Tibial artery (tissue), 4 donors: ENCODE data around the gene F12.

Source experiments
- DNase-seq, 2 donors: peaks; one replicate each; pipeline ENCODE4 v3.0.0-alpha.2; 2019
- H3K27ac ChIP-seq, 2 donors: fragments of 200-600 bp; sonication (generic) in 1 of 2; 1 replicate in 1 of 2; 2 replicates in 1 of 2; pipeline ENCODE4 v1.5.1; 2018 to 2019; ENCODE audit warnings: mild to moderate bottlenecking in 1 of 2
- H3K27me3 ChIP-seq, 2 donors: fragments of 200-600 bp; sonication (generic) in 1 of 2; one replicate each; pipeline versions ENCODE4 v1.5.1 to v1.6.0; 2016 to 2019
- H3K36me3 ChIP-seq, 3 donors: fragments of 200-600 bp; sonication (generic) in 2 of 3; one replicate each; pipeline ENCODE4 v1.5.1; 2016 to 2019; ENCODE audit warnings: mild to moderate bottlenecking in 2 of 3
- H3K4me1 ChIP-seq, 4 donors: fragments of 200-600 bp; sonication (generic) in 2 of 4; 1 replicate in 3 of 4; 2 replicates in 1 of 4; pipeline ENCODE4 v1.5.1; 2016 to 2019
- H3K4me3 ChIP-seq, 2 donors: fragments of 200-600 bp; sonication (generic) in 1 of 2; 1 replicate in 1 of 2; 2 replicates in 1 of 2; pipeline ENCODE4 v1.5.1; 2018 to 2019; ENCODE audit warnings: mild to moderate bottlenecking in 2 of 2
- H3K9me3 ChIP-seq, 3 donors: fragments of 200-600 bp; sonication (generic) in 1 of 3; one replicate each; pipeline ENCODE4 v1.5.1; 2016 to 2019
- intact Hi-C: fragments of 100-400 bp; cut with DNase I; formaldehyde crosslinking; loops from one replicate; pipeline ENCODE4 v1.15.0; 2023; ENCODE audit warnings: low total_unique reads
- TF ChIP-seq, protein P1 (sequence below), 2 experiments: fragments of 200-600 bp in 1 of 2; fragments of 450-650 bp in 1 of 2; IDR thresholded peaks; one replicate each; pipeline ENCODE4 v1.5.1; 2017 to 2019; ENCODE audit warnings: antibody characterized with exemption in 2 of 2, mild to moderate bottlenecking in 1 of 2, moderate library complexity in 1 of 2

The F12 gene

DNA sequence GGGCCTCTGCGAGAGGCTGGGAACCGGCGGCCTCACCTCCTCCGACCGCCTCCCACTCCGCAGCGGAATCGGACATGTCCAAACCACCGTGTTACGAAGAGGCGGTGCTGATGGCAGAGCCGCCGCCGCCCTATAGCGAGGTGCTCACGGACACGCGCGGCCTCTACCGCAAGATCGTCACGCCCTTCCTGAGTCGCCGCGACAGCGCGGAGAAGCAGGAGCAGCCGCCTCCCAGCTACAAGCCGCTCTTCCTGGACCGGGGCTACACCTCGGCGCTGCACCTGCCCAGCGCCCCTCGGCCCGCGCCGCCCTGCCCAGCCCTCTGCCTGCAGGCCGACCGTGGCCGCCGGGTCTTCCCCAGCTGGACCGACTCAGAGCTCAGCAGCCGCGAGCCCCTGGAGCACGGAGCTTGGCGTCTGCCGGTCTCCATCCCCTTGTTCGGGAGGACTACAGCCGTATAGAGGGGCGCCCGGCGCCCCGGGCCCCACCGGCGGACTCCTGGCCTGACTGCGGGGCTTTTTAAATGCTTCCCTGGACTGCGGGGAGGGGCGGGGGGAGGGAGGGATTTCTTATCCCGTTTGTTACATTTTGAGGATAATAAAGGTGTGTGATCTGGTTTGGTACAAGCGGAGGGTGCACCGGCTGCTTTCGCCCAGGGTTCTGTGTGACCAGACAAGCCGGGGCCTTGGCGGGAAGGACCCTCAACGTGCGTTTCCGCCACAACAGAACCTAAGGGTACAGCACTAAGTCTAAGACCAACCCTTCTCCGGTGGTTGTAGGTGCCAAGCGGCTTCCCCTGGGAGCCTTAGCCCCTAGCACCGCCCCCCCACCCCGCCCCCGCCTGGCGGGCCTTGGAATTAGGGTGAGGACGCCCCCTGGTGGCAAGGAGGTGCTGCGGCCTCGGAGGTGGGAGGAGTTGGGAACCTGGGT is 46.6 kb upstream of the F12 start:
- peak; percentile 94 to 97 for DNase-seq
- H3K36me3 ChIP-seq, result peaks cover 0 to 30% (median 27%) of the 10 kb centered on the region in 3 donors
- peaks cover 0 to 18% of the 10 kb centered on the region in 2 donors for H3K27me3 ChIP-seq
- intact Hi-C loops, result loop anchor here (2.0 kb wide), 3 partner anchors 37 to 51 kb away; no protein-coding TSS in a partner anchor
- peaks cover 0 to 45% (median 31%) of the 10 kb centered on the region in 4 donors for H3K4me1 ChIP-seq
- H3K27ac ChIP-seq, result peak overlapping the region; percentile 62 to 79
- H3K4me3 ChIP-seq, result peak overlapping the region; percentile 56 to 62
- TF ChIP-seq, protein P1, sequence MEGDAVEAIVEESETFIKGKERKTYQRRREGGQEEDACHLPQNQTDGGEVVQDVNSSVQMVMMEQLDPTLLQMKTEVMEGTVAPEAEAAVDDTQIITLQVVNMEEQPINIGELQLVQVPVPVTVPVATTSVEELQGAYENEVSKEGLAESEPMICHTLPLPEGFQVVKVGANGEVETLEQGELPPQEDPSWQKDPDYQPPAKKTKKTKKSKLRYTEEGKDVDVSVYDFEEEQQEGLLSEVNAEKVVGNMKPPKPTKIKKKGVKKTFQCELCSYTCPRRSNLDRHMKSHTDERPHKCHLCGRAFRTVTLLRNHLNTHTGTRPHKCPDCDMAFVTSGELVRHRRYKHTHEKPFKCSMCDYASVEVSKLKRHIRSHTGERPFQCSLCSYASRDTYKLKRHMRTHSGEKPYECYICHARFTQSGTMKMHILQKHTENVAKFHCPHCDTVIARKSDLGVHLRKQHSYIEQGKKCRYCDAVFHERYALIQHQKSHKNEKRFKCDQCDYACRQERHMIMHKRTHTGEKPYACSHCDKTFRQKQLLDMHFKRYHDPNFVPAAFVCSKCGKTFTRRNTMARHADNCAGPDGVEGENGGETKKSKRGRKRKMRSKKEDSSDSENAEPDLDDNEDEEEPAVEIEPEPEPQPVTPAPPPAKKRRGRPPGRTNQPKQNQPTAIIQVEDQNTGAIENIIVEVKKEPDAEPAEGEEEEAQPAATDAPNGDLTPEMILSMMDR (IDR thresholded peaks at IDR 0.05), result peak; percentile 77 to 97
- H3K9me3 ChIP-seq, result no peaks in the 10 kb centered on the region

DNA sequence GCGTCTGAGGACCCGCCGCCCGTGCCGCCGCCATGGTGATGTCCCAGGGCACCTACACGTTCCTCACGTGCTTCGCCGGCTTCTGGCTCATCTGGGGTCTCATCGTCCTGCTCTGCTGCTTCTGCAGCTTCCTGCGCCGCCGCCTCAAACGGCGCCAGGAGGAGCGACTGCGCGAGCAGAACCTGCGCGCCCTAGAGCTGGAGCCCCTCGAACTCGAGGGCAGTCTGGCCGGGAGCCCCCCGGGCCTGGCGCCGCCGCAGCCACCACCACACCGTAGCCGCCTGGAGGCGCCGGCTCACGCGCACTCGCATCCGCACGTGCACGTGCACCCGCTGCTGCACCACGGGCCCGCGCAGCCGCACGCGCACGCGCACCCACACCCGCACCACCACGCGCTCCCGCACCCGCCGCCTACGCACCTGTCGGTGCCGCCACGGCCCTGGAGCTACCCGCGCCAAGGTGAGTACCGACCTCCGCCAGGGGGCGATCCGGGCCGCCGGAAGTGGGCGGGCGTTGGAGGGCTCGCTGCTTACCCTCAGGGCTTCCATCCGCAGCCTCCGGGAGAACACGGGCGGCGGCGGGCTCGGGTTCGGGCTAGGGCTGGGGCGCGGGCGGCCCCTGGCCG is 45.8 kb upstream of the F12 start:
- H3K36me3 ChIP-seq, result peaks cover 0 to 24% (median 23%) of the 10 kb centered on the region in 3 donors
- H3K27me3 ChIP-seq, result peaks cover 0 to 26% of the 10 kb centered on the region in 2 donors
- peak overlapping the region; percentile 62 to 79 for H3K27ac ChIP-seq
- TF ChIP-seq, protein P1 (IDR thresholded peaks at IDR 0.05), result peak; percentile 60 to 75
- intact Hi-C loops, result loop anchor here (2.0 kb wide), 2 partner anchors 44 to 50 kb away; no protein-coding TSS in a partner anchor
- H3K9me3 ChIP-seq, result no peaks in the 10 kb centered on the region
- peak overlapping the region; percentile 56 to 62 for H3K4me3 ChIP-seq
- peak; percentile 65 to 88 for DNase-seq
- H3K4me1 ChIP-seq, result peaks cover 0 to 45% (median 31%) of the 10 kb centered on the region in 4 donors

DNA sequence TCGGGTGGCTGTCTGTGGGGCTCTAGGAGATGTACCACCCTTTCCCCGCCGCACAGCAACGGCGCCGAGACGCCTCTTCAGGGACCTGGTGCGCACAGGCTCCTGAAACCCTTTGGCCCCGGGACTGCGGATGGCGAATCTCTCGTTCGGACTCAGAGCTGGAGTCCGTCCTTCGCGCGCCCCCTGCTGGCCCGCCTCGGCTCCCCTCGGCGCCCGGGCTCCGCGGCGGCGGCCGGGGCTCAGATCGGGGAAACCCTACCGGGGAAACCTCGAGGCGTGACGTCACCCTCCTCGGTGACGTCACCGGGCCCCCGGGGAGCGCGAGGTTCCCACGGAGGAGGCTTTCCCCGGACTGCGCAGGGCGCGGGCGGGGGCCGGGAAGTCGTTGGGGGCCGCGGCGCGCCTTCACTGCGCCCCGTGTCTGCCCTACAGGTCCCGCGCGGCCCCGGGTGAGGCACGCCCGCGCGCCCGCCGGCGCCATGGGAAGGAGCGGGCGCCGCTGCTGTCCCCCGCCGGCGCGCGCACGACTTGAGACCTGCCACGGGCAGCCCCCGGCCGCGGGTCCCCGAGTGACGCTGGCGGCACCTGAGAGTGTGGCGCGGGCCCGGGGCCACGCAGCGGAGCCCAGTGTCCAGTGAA is 45.2 kb upstream of the F12 start:
- no peaks in the 10 kb centered on the region for H3K9me3 ChIP-seq
- TF ChIP-seq, protein P1 (IDR thresholded peaks at IDR 0.05), result peak; percentile 94 to 97
- peak overlapping the region; percentile 56 to 62 for H3K4me3 ChIP-seq
- peak; percentile 86 to 94 for DNase-seq
- intact Hi-C loops, result loop anchor here (2.0 kb wide), 2 partner anchors 44 to 50 kb away; no protein-coding TSS in a partner anchor
- H3K36me3 ChIP-seq, result peaks cover 0 to 18% (median 17%) of the 10 kb centered on the region in 3 donors
- H3K4me1 ChIP-seq, result peaks cover 0 to 45% (median 31%) of the 10 kb centered on the region in 4 donors
- peak overlapping the region; percentile 62 to 79 for H3K27ac ChIP-seq
- H3K27me3 ChIP-seq, result peaks cover 0 to 32% of the 10 kb centered on the region in 2 donors

DNA sequence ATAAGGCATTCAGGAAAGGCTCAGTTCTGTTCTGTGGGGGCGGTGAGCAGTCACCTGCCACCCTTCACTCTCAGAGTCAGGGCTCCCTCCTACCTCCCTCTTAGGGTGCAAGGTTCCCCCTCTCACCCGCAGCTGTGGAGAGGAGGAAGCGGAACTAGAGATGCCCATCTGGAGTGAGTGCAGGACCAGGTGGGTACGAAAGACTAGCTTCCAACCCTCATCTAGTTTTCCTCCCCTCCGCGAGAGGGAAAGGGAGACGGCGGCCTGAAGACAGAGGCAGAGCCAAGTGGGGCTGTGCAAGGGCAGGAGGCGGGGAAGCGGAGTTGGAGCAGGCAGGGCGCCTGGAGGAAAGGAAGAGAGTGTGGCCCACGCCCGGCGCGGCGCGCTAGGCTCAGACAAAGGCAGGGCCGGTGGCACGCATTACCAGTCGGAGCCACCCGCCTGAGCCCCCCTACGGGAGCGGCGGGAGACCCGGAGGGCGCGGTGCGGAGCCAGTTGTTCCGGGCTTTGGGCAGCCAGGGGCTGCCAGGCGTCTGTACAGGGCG is 44.6 kb upstream of the F12 start:
- peaks cover 0 to 45% (median 31%) of the 10 kb centered on the region in 4 donors for H3K4me1 ChIP-seq
- peaks cover 0 to 12% (median 11%) of the 10 kb centered on the region in 3 donors for H3K36me3 ChIP-seq
- peaks cover 0 to 38% of the 10 kb centered on the region in 2 donors for H3K27me3 ChIP-seq
- TF ChIP-seq, protein P1 (IDR thresholded peaks at IDR 0.05), result no peak
- DNase-seq, result no peak
- H3K9me3 ChIP-seq, result no peaks in the 10 kb centered on the region
- peak overlapping the region; percentile 27 to 49 for H3K27ac ChIP-seq
- intact Hi-C loops, result loop anchor here (2.0 kb wide), 3 partner anchors 45 to 63 kb away; no protein-coding TSS in a partner anchor
- H3K4me3 ChIP-seq, result peak overlapping the region; percentile 56 to 62
